ENCODE measurements around the gene FEZ2. TPM values are rescaled to one million over a fixed set of nuclear protein-coding genes. Genes with fewer than 3 reads are reported as not detected.

FEZ2 gene
- polyA plus RNA-seq, 1 of the 3 experiments (the other 2 are of a cell fraction) = 37.2 TPM

DNA sequence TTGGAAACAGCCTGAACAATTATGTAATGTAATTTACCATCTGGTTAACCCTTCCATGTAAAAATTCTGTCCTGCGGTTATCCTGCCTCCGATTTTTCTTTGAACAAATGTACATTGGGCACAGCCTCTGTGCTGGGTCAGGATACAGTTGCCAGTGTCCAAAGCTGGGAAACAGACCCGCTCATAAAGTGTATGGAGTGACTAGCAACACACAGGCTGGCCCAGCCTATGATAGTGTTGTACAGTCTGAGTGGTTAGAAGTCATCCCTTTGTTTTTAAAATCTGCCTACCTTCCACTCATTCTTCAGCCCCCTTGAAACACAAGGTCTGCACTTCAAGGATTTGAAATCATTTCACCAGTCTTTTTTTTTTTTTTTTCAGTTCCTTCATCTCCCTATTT is 50.1 kb downstream of the FEZ2 start:
- ChIA-PET POLR2A (no interaction called here), CTCF (no interaction called here)
- H3K27me3 ChIP-seq (ENCODE audit: insufficient read depth) = no peaks in the 10 kb centered on the region
- TF ChIP-seq RCOR1 (IDR thresholded peaks at IDR 0.05; ENCODE audit: low read length) (no peak), SMC3 (IDR thresholded peaks at IDR 0.05; ENCODE audit: low read depth, low read length) (no peak), FOXJ3 (CRISPR knock-in tag; IDR thresholded peaks at IDR 0.05) (no peak), RFX5 (IDR thresholded peaks at IDR 0.05; ENCODE audit: low read length) (no peak), TEAD4 (IDR thresholded peaks at IDR 0.05; ENCODE audit: borderline replicate concordance, insufficient read depth) (no peak), CHD2 (IDR thresholded peaks at IDR 0.05; ENCODE audit: low read length, partially characterized antibody) (no peak), FOXM1 (IDR thresholded peaks at IDR 0.05; ENCODE audit: low read depth) (no peak), POLR2AphosphoS5 (IDR thresholded peaks at IDR 0.05; ENCODE audit: low read depth, low read length) (no peak), EP300 (IDR thresholded peaks at IDR 0.05; ENCODE audit: borderline replicate concordance in 1 of 2, low read depth in 1 of 2, low read length in 1 of 2) (no peak), RAD21 (IDR thresholded peaks at IDR 0.05; ENCODE audit: low read length) (no peak), ELF1 (IDR thresholded peaks at IDR 0.05) (no peak)
- TF ChIP-seq, protein P1, sequence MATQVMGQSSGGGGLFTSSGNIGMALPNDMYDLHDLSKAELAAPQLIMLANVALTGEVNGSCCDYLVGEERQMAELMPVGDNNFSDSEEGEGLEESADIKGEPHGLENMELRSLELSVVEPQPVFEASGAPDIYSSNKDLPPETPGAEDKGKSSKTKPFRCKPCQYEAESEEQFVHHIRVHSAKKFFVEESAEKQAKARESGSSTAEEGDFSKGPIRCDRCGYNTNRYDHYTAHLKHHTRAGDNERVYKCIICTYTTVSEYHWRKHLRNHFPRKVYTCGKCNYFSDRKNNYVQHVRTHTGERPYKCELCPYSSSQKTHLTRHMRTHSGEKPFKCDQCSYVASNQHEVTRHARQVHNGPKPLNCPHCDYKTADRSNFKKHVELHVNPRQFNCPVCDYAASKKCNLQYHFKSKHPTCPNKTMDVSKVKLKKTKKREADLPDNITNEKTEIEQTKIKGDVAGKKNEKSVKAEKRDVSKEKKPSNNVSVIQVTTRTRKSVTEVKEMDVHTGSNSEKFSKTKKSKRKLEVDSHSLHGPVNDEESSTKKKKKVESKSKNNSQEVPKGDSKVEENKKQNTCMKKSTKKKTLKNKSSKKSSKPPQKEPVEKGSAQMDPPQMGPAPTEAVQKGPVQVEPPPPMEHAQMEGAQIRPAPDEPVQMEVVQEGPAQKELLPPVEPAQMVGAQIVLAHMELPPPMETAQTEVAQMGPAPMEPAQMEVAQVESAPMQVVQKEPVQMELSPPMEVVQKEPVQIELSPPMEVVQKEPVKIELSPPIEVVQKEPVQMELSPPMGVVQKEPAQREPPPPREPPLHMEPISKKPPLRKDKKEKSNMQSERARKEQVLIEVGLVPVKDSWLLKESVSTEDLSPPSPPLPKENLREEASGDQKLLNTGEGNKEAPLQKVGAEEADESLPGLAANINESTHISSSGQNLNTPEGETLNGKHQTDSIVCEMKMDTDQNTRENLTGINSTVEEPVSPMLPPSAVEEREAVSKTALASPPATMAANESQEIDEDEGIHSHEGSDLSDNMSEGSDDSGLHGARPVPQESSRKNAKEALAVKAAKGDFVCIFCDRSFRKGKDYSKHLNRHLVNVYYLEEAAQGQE (IDR thresholded peaks at IDR 0.05; ENCODE audit: low read depth, low read length) = no peak
- TF ChIP-seq, protein P2, sequence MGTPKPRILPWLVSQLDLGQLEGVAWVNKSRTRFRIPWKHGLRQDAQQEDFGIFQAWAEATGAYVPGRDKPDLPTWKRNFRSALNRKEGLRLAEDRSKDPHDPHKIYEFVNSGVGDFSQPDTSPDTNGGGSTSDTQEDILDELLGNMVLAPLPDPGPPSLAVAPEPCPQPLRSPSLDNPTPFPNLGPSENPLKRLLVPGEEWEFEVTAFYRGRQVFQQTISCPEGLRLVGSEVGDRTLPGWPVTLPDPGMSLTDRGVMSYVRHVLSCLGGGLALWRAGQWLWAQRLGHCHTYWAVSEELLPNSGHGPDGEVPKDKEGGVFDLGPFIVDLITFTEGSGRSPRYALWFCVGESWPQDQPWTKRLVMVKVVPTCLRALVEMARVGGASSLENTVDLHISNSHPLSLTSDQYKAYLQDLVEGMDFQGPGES (IDR thresholded peaks at IDR 0.05; ENCODE audit: low read depth, low read length) = no peak
- no peaks in the 10 kb centered on the region for H4K20me1 ChIP-seq (ENCODE audit: insufficient read depth)
- H3K27ac ChIP-seq (ENCODE audit: low read depth in 2 of 2, low read length in 1 of 2) = peak overlapping the region in 1 of 2 experiments; percentile 98; a peak in 2 of 4 replicates
- no peaks in the 10 kb centered on the region for H3K9me2 ChIP-seq
- DNase-seq = no peak
- H3F3A ChIP-seq (replicated peaks; ENCODE audit: insufficient read depth) = peaks cover 98% of the 10 kb centered on the region
- H3K79me2 ChIP-seq (ENCODE audit: insufficient read depth) = peaks cover 55% of the 10 kb centered on the region
- no peak overlapping the region for H3K4me3 ChIP-seq (ENCODE audit: low read depth in 2 of 2, low read length in 1 of 2)
- no peaks in the 10 kb centered on the region for H3K9me3 ChIP-seq
- no peak overlapping the region for H3K9ac ChIP-seq
- H3K36me3 ChIP-seq (replicated peaks in 1 of 2; ENCODE audit: control insufficient read depth in 1 of 2, insufficient read depth in 2 of 2, low read length in 1 of 2) = peaks cover 91 to 97% of the 10 kb centered on the region in 2 experiments
- 91% methylated on average over 3 of the region's 3 CpGs for WGBS (ENCODE audit: low lambda C conversion rate)
- no peak overlapping the region for H2AFZ ChIP-seq (ENCODE audit: low read depth)
- H3K4me1 ChIP-seq (ENCODE audit: control insufficient read depth in 1 of 2, insufficient read depth in 2 of 2, low read depth in 1 of 2, low read length in 1 of 2) = peaks cover 4 to 6% of the 10 kb centered on the region in 2 experiments; a peak in 2 of 4 replicates
- H3K4me2 ChIP-seq = no peak overlapping the region
